Measurements from ENCODE around the gene SDHD.
"Not testable (repeated sequence)": the region's sequence is repeated elsewhere in the genome, so short reads cannot be mapped to it uniquely, and the experiment has no call there.

The SDHD gene

DNA sequence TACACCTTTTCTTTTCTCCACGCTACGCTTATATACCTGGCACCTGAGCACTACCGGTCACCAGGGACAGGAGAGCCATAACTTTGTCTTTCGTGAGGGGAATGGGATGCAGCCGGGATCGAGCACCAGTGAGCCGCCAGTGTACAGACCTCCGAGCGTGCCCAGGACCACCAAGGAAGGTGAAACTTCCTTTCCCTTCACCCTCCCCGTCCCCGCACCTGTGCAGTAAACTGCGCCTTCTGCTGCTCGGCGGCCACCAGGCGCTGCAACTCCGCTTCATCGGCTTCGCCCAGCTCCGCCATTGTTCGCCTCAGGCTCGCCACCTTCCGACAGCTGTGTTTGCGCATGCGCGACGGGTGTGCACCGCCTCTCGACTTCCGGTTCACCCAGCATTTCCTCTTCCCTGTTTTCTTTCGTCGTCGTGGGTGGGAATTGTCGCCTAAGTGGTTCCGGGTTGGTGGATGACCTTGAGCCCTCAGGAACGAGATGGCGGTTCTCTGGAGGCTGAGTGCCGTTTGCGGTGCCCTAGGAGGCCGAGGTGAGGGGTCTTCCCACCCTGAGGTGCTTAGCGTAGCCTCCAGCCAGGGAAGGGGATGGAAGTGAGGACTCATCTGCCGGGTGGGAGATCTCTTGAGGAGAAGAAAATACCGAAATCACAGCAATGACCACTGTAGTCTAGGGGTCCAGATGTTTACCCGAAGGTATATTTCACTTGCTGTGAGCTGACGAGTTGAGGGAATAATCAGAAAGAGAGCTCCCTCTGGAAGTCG, at the start of gene SDHD, which contains the start of gene TIMM8B:
SDHD (plus strand) TSS at position 452 of the 770 bp plus-strand sequence; CDS start at position 487, 35 bp downstream.
TIMM8B (minus strand) TSS at position 335 of the 770 bp plus-strand sequence; CDS start at position 302, 33 bp downstream.
- in situ Hi-C loops (cut with MboI; ENCODE audit: low sequenced_read_pairs): no loop called here

- in situ Hi-C loops (cut with MboI; ENCODE audit: low sequenced_read_pairs): no loop called here
Measured at GRCh38 chr11:112037527-112037926, 49.1 kb upstream of the SDHD start.

GRCh38 chr11:112042161-112042960, 44.3 kb upstream of the SDHD start:
- in situ Hi-C loops (cut with MboI; ENCODE audit: low sequenced_read_pairs): no loop called here

DNA sequence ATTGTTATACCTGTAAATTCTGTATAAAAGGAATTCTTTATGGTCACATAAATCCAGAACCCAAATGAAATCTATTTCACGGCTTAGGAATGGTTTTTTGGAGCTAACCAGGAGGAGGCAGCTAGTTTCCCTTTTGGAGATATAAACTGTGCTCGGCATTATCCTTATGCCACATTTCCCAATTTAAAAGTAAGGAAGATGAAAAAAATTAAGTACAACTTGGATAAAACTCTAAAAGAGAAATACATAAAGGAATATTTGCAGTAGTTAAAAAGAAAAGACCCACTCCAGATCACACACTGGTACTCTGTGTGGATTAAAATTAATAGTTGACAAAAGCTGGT, 43.7 kb upstream of the SDHD start:
- in situ Hi-C loops (cut with MboI; ENCODE audit: low sequenced_read_pairs): no loop called here

DNA sequence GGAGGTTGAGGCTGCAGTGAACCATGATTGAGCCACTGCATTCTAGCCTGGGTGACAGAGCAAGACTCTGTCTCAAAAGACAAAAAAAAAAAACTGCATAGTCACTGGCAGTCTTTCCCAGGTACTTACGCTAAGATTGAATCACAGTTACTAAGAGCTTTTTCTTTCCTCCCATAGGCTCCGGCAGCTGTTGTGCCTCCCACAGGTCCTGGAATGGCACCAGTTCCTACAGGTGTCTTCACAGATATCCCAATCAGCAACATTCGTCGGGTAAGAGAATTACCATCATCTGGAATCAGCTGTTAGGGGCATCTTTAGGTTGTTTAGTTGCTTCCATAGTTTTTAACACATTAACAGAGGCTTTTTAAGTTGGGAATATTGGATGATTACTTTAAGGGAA, 41.7 kb upstream of the SDHD start:
- in situ Hi-C loops (cut with MboI; ENCODE audit: low sequenced_read_pairs): no loop called here

DNA sequence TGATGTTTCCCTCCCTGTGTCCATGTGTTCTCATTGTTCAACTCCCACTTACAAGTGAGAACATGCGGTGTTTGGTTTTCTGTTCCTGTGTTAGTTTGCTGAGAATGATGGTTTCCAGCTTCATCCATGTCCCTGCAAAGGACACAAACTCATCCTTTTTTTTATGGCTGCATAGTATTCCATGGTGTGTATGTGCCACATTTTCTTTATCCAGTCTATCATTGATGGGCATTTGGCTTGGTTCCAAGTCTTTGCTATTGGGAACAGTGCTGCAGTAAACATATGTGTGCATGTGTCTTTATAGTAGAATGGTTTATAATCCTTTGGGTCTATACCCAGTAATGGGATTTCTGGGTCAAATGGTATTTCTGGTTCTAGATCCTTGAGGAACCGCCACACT, 40.0 kb upstream of the SDHD start:
- in situ Hi-C loops (cut with MboI; ENCODE audit: low sequenced_read_pairs): not testable (repeated sequence)

GRCh38 chr11:112048256-112048655, 38.4 kb upstream of the SDHD start:
- in situ Hi-C loops (cut with MboI; ENCODE audit: low sequenced_read_pairs): not testable (repeated sequence)

DNA sequence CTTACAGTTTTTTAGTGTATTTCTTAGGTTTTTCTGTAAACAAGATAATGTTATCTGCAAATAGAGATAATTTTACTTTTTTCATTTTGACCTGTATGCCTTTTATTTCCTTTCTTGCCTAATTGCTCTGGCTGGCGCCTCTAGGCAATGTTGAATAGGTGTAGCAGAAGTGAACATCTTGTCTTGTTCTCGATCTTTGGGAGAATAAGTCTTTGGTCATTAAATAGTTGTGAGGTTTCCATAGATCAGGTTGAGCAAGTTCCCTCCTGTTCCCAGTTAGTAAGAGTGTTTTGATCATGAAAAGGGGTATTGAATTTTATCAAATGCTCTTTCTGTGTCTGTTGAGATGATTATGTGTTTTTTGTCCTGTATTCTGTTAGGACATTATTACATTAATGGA, 36.9 kb upstream of the SDHD start:
- in situ Hi-C loops (cut with MboI; ENCODE audit: low sequenced_read_pairs): no loop called here

- in situ Hi-C loops (cut with MboI; ENCODE audit: low sequenced_read_pairs): no loop called here
Measured at GRCh38 chr11:112050721-112051120, 36.0 kb upstream of the SDHD start.

GRCh38 chr11:112051768-112052167, 34.9 kb upstream of the SDHD start:
- in situ Hi-C loops (cut with MboI; ENCODE audit: low sequenced_read_pairs): no loop called here

DNA sequence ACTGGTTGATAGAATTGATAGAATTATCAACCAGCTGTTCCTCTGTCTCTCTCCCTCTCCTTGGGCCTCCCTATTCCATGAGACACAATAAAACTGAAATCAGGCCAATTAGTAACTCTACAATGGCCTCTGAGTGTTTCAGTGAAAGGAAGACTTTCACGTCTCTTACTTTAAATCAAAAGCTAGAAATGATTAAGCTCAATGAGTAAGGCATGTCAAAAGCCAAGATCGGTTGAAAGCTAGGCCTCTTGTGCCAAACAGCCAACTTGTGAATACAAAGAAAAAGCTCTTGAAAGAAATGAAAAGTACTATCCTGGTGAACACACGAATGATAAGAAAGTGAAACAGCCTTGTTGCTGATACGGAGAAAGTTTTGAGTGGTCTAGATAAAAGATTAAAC, 29.5 kb upstream of the SDHD start:
- in situ Hi-C loops (cut with MboI; ENCODE audit: low sequenced_read_pairs): no loop called here

GRCh38 chr11:112058103-112058502, 28.6 kb upstream of the SDHD start:
- in situ Hi-C loops (cut with MboI; ENCODE audit: low sequenced_read_pairs): no loop called here

DNA sequence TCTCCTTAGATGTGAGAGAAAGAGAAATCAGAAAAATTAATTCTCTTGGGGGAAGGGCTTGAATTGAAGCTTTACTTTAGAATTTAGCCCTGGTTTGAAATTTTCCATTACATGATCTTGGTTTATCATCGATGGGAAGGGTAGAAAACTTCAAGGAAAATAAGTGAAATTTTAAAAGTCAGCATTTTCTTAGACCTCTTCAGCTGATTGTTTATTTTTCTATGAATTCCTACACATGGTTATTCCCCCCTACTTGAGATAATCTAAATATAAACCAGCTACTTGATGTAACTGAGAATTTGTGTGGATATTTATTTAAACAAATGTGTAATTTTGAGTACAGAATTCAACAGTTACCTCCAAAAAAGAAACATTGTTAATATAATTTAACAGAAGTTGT, 23.8 kb upstream of the SDHD start:
- in situ Hi-C loops (cut with MboI; ENCODE audit: low sequenced_read_pairs): no loop called here

DNA sequence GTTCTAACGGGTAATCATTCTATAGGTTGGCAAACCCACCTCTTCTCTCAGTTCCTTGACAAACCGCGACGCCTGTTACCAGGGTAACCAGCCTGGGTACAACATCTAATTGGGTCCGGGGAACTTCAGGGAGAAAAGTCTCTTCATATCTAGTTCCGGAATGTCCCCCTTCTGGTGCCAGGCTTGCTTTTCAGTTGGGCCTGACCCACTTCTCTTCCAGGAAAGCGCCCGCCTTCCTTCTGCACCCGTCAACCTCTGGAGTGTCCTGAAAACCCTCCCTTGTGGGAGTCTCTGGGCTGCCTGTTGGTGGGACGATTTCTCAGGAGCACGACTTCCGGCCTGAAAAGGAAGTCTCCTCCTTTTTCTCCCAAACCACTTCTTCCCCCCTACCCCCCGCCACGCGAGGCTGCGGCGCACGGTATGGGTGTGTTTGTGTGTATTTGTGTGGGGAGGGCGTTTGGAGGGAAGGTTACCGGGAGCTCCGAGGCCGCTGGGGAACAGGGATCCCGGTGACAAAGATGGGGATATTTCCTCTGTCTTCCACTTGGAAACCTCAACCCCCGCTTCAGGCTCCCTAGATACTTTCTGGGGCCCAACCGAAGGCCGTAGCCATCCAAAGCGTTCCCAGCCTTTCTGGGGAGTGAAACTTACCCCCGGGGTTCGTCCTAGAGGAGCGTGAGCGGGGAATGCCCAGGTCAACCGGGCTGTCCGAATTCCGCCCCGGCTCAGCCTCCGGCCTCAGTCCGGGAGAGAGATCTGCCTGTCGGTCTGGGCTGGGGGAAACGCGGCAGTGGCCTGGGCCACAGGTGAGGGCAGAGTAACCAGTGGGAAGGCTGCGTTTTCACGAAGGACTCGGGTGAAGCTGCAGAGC, 12.5 kb upstream of the SDHD start, which contains the start of the genes NKAPD1 and PIH1D2:
NKAPD1 (plus strand) TSS at position 359 of the 871 bp plus-strand sequence. CDS start 1,276 bp downstream, outside the sequence.
PIH1D2 (minus strand) TSS at position 77 of the 871 bp plus-strand sequence. CDS start 843 bp downstream, outside the sequence.
- in situ Hi-C loops (cut with MboI; ENCODE audit: low sequenced_read_pairs): no loop called here

- in situ Hi-C loops (cut with MboI; ENCODE audit: low sequenced_read_pairs): no loop called here
Measured at GRCh38 chr11:112082729-112083128, 3.9 kb upstream of the SDHD start.

- in situ Hi-C loops (cut with MboI; ENCODE audit: low sequenced_read_pairs): no loop called here
Measured at GRCh38 chr11:112085822-112086421, 751 bp upstream of the SDHD start.

- in situ Hi-C loops (cut with MboI; ENCODE audit: low sequenced_read_pairs): no loop called here
Measured at GRCh38 chr11:112087212-112087611, 539 bp downstream of the SDHD start.

- in situ Hi-C loops (cut with MboI; ENCODE audit: low sequenced_read_pairs): not testable (repeated sequence)
Measured at GRCh38 chr11:112095302-112095701, 8.6 kb downstream of the SDHD start.

DNA sequence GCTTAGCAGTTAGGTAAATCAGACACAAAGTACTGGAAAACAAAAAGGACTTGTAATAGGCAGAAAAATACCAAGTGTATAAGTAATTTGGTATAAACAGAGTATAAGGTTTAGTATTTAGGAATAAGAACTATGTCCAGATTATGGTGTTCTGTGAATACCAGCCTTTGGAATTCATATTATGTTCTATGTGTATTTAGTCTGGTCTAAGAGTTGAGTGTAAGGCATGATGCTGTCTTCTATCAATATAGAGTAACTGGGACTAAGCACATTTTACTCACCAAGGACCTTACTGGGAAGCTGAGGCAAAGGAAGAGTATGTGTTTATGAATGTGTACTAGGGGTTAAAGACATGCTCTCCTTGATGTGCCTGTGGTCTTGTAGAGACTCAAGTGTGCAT, 9.5 kb downstream of the SDHD start:
- in situ Hi-C loops (cut with MboI; ENCODE audit: low sequenced_read_pairs): no loop called here

DNA sequence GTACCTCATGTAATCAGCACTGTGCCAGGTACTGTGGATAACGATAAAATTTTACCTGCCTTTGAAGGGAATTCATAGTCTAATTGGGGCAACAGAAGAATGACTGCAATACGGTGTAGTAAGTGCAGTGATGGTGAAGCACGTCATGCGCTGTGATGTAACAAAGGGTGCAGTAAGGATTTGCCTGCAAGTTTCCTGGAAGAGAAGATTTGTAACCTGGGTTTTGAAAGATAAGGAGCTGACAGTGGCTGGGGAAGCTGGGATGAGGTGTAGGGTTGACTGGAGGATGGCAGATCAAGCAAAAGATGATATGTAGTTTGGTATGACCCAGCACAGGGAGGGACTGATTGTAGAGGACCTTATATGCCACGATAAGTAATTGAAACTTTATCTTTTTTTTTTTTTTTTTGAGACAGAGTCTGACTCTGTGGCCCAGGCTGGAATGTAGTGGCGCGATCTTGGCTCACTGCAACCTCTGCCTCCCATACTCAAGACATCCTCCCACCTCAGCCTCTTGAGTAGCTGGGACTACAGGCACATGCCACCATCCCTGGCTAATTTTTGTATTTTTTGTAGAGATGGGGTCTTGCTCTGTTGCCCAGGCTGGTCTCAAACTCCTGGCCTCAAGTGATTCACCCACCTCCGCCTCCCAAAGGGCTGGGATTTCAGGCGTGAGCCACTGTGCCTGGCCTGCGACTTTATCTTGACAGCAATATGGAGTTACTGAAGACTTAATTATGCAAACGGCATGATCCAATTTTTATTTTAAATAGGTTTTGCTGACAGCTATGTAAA, 11.3 kb downstream of the SDHD start:
- in situ Hi-C loops (cut with MboI; ENCODE audit: low sequenced_read_pairs): no loop called here
